GM12891 (cell line): ENCODE measurements around the gene OVCA2.

Experiments
- PAX5 ChIP-seq: IDR thresholded peaks from 2 replicates; pipeline ENCODE4 v1.6.1; 2011; ENCODE audit warnings: low read length, moderate library complexity, mild to moderate bottlenecking; ENCODE audit not compliant: insufficient read depth, severe bottlenecking
- POLR2A ChIP-seq: IDR thresholded peaks from 2 replicates; pipeline ENCODE4 v1.6.1; 2011; ENCODE audit warnings: low read depth, low read length, control low read depth
- POLR2AphosphoS5 ChIP-seq: IDR thresholded peaks from 2 replicates; pipeline ENCODE4 v1.6.1; 2011; ENCODE audit warnings: low read depth, low read length, control low read depth
- POU2F2 ChIP-seq: IDR thresholded peaks from 2 replicates; pipeline ENCODE4 v1.6.1; 2011; ENCODE audit warnings: low read depth, mild to moderate bottlenecking, control low read depth, low read length, moderate library complexity
- SPI1 ChIP-seq: IDR thresholded peaks from 2 replicates; pipeline ENCODE4 v1.6.1; 2011; ENCODE audit warnings: low read depth, low read length, control low read depth
- TAF1 ChIP-seq: IDR thresholded peaks from 2 replicates; pipeline ENCODE4 v1.6.1; 2011; ENCODE audit warnings: low read depth, low read length, control low read depth

- no peak for TF ChIP-seq POLR2A
- no peak for TF ChIP-seq POLR2AphosphoS5
- no peak for TF ChIP-seq TAF1
- TF ChIP-seq PAX5: peak; percentile 81
- no peak for TF ChIP-seq SPI1
- no peak for TF ChIP-seq POU2F2
These were observed 24.4 kb upstream of the OVCA2 start for GRCh38 chr17:2017274-2017941.
